WTC11 (cell line): ENCODE measurements around the gene OPRL1. TPM values are rescaled to one million over a fixed set of nuclear protein-coding genes. Genes with fewer than 3 reads are reported as not detected.

Experiments
- AFF4 ChIP-seq: sonication (generic); formaldehyde crosslinking; IDR thresholded peaks from 2 replicates; pipeline ENCODE4 v1.8.1; 2023; ENCODE audit warnings: mild to moderate bottlenecking, missing genetic modification reagents, borderline replicate concordance
- ARID4B ChIP-seq: sonication (generic); formaldehyde crosslinking; IDR thresholded peaks from 2 replicates; pipeline ENCODE4 v1.8.0; 2023; ENCODE audit warnings: missing genetic modification reagents, mild to moderate bottlenecking, borderline replicate concordance
- ATF2 ChIP-seq: sonication (generic); formaldehyde crosslinking; IDR thresholded peaks from 2 replicates; pipeline ENCODE4 v1.8.1; 2022; ENCODE audit warnings: low read depth, missing genetic modification reagents, borderline replicate concordance
- ERG ChIP-seq: fragments of 250-450 bp; sonication (Bioruptor Pico); IDR thresholded peaks from 2 replicates; pipeline ENCODE4 v1.8.0; 2021; ENCODE audit warnings: mild to moderate bottlenecking
- GABPB1 ChIP-seq: sonication (generic); formaldehyde crosslinking; IDR thresholded peaks from 2 replicates; pipeline ENCODE4 v1.8.1; 2023; ENCODE audit warnings: mild to moderate bottlenecking, missing genetic modification reagents
- HMGXB4 ChIP-seq: sonication (generic); formaldehyde crosslinking; IDR thresholded peaks from 2 replicates; pipeline ENCODE4 v1.8.1; 2023; ENCODE audit warnings: mild to moderate bottlenecking, moderate library complexity, missing genetic modification reagents
- KAT7 ChIP-seq: sonication (generic); formaldehyde crosslinking; IDR thresholded peaks from 2 replicates; pipeline ENCODE4 v1.8.1; 2023; ENCODE audit warnings: missing genetic modification reagents, mild to moderate bottlenecking, borderline replicate concordance
- NR1H2 ChIP-seq: sonication (generic); formaldehyde crosslinking; IDR thresholded peaks from 2 replicates; pipeline ENCODE4 v1.9.0; 2021; ENCODE audit warnings: mild to moderate bottlenecking, moderate library complexity, missing genetic modification reagents
- ZNF512 ChIP-seq: sonication (generic); formaldehyde crosslinking; IDR thresholded peaks from 2 replicates; pipeline ENCODE4 v1.8.1; 2022; ENCODE audit warnings: missing genetic modification reagents, borderline replicate concordance
- ZNF671 ChIP-seq: fragments of 250-450 bp; sonication (Bioruptor Pico); IDR thresholded peaks from 2 replicates; pipeline ENCODE4 v1.8.0; 2021; ENCODE audit warnings: mild to moderate bottlenecking
- total RNA-seq: library from RNA; stranded (reverse); gene quantifications from 3 replicates; pipeline ENCODE4 v1.2.3, GENCODE V29; 2021

OPRL1 gene
- total RNA-seq, 1 experiment from 2014 or later = 2.0 TPM

GRCh38 chr20:64099086-64099786, 19.4 kb downstream of the OPRL1 start (continued):
- TF ChIP-seq ATF2 (CRISPR knock-in tag) (no peak), ARID4B (CRISPR knock-in tag) (no peak), GABPB1 (CRISPR knock-in tag) (no peak), AFF4 (CRISPR knock-in tag) (no peak), ZNF671 (CRISPR knock-in tag) (no peak), NR1H2 (no peak), HMGXB4 (CRISPR knock-in tag) (no peak), ZNF512 (CRISPR knock-in tag) (no peak), ERG (no peak), KAT7 (CRISPR knock-in tag) (no peak)
